GM12878 (cell line): ENCODE results near the gene RPL31. TPM values are rescaled to one million over a fixed set of nuclear protein-coding genes. Genes with fewer than 3 reads are reported as not detected.

Experiments
- CEBPB ChIP-seq, 2 experiments: fragments of 150-350 bp in 1 of 2; IDR thresholded peaks; 2 replicates each; pipeline ENCODE4 v1.6.1; 2012 to 2014; ENCODE audit warnings: low read depth in 2 of 2, low read length in 2 of 2, borderline replicate concordance in 1 of 2, inconsistent platforms in 1 of 2
- CHD1 ChIP-seq: IDR thresholded peaks from 2 replicates; pipeline ENCODE4 v1.6.1; 2012; ENCODE audit warnings: low read depth, low read length, improper control_type of control experiment
- CREB1 ChIP-seq: IDR thresholded peaks from 2 replicates; pipeline ENCODE4 v1.6.1; 2012; ENCODE audit warnings: low read depth, mild to moderate bottlenecking, inconsistent platforms
- EED ChIP-seq: sonication (generic); IDR thresholded peaks from 2 replicates; pipeline ENCODE4 v1.6.1; 2016; ENCODE audit warnings: antibody characterized with exemption, low read depth
- HDGF ChIP-seq: fragments of 450-650 bp; IDR thresholded peaks from 2 replicates; pipeline ENCODE4 v1.6.1; 2016; ENCODE audit warnings: antibody characterized with exemption
- JUND ChIP-seq: IDR thresholded peaks from 2 replicates; pipeline ENCODE4 v1.6.1; 2012; ENCODE audit warnings: low read depth, mild to moderate bottlenecking, low read length, improper control_type of control experiment, moderate library complexity
- NBN ChIP-seq: fragments of 450-650 bp; IDR thresholded peaks from 2 replicates; pipeline ENCODE4 v1.6.1; 2016
- NFXL1 ChIP-seq: fragments of 450-650 bp; IDR thresholded peaks from 2 replicates; pipeline ENCODE4 v1.6.1; 2017; ENCODE audit warnings: antibody characterized with exemption, mild to moderate bottlenecking, borderline replicate concordance
- PML ChIP-seq: IDR thresholded peaks from 2 replicates; pipeline ENCODE4 v1.6.1; 2012; ENCODE audit warnings: low read length, inconsistent platforms
- RUNX3 ChIP-seq: IDR thresholded peaks from 2 replicates; pipeline ENCODE4 v1.6.1; 2012; ENCODE audit warnings: low read length, inconsistent platforms
- YY1 ChIP-seq: IDR thresholded peaks from 2 replicates; pipeline ENCODE4 v1.6.1; 2011; ENCODE audit warnings: low read depth, mild to moderate bottlenecking, low read length
- polyA plus RNA-seq, 11 experiments: library from polyadenylated mRNA; depleted of rRNA in 4 of 11; unstranded in 6 of 11; stranded (reverse) in 5 of 11; fragments of >200 nt; fragmentation: Nextera tagmentation in 4 of 11; fragmentation: Illumina TruSeq in 1 of 11; extraction: Ambion mirVana in 4 of 11; extraction: Trizol in 1 of 11; gene quantifications; 1 replicate in 1 of 11; 2 replicates in 10 of 11; pipeline versions ENCODE4 v1.2.1 to v1.2.3, GENCODE V29; 2011 to 2016; ENCODE audit warnings: inconsistent platforms in 2 of 11, missing spikeins in 2 of 11, low read depth in 1 of 11
- total RNA-seq, 4 experiments: library from RNA; depleted of rRNA in 3 of 4; stranded (reverse); fragments of >200 nt in 3 of 4; fragmentation: Illumina TruSeq in 1 of 4; extraction: Trizol in 1 of 4; gene quantifications; 2 replicates each; pipeline versions ENCODE4 v1.2.1 to v1.2.3, GENCODE V29; 2013 to 2021
- TF ChIP-seq, protein P1 (sequence below): IDR thresholded peaks from 2 replicates; pipeline ENCODE4 v1.6.1; 2012; ENCODE audit warnings: low read depth, low read length, improper control_type of control experiment
- TF ChIP-seq, protein P2 (sequence below), 3 experiments: IDR thresholded peaks in 2 of 3; conservative IDR thresholded peaks in 1 of 3; 2 replicates each; pipeline ENCODE4 v1.5.1; 2011; ENCODE audit warnings: low read depth in 3 of 3, low read length in 3 of 3, mild to moderate bottlenecking in 3 of 3, control low read depth in 2 of 3, moderate library complexity in 2 of 3, inconsistent platforms in 1 of 3, mixed read lengths in 1 of 3; ENCODE audit not compliant: control insufficient read depth in 2 of 3, insufficient read depth in 1 of 3; ENCODE audit errors: extremely low read depth in 1 of 3
- TF ChIP-seq, protein P3 (sequence below): IDR thresholded peaks from 2 replicates; pipeline ENCODE4 v1.6.1; 2011; ENCODE audit warnings: low read depth, low read length, improper control_type of control experiment, borderline replicate concordance
- TF ChIP-seq, protein P4 (sequence below): IDR thresholded peaks from 2 replicates; pipeline ENCODE4 v1.6.1; 2012; ENCODE audit warnings: low read length, inconsistent platforms
- TF ChIP-seq, protein P5 (sequence below): fragments of 150-350 bp; IDR thresholded peaks from 2 replicates; pipeline ENCODE4 v1.6.1; 2014; ENCODE audit warnings: mild to moderate bottlenecking, low read depth, low read length
- TF ChIP-seq, protein P6 (sequence below): fragments of 450-650 bp; IDR thresholded peaks from 2 replicates; pipeline ENCODE4 v1.6.1; 2017; ENCODE audit warnings: mild to moderate bottlenecking, moderate library complexity

The RPL31 gene
- total and polyA plus RNA-seq, 10 of the 15 experiments (the other 5 are each of a cell fraction or from before 2014, with no cell fraction given) = 1,643 to 8,551 (median 2,208) TPM

DNA sequence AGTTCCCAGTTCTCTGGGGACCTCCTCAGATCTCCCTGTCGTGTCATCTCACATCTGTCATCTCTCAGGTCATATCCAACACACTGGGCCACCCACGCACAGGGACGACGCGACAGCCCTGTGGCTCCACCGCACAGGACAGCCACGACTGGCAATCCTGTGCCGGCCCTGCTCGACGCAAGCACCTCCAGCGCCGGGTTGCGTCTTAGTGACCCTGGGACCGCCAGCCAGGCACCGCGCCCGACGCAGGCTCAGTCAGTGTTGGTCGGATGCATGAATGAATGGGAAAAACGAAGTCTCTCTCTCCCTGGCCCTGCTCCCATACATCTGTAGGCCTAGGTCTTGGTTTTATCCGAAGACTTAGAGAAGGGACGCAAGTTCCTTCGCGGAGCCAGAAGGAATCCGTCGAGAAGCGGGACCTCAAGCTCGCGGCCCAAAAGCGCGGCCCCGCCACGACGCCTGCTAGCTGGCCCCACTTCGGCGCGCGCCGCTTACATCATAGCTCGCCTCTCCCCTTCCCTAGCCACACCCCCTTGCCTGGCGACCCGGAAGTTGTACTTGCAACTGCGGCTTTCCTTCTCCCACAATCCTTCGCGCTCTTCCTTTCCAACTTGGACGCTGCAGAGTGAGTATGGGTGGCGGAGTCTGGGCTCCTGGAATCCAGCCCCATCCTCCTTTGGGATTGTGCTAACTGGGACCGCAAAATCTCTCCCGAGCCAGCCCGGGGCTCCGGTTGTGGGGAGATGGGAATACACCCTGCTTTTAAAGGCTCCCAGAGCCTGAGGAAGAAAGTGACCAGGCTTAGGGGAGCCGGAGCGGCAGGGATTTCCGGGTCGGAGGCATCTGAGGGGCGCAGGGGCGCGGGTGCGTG is at the start of gene RPL31 (continued):
- TF ChIP-seq EED (peak; percentile 72), CEBPB (IDR thresholded peaks at IDR 0.05; ENCODE audit: borderline replicate concordance in 1 of 2, low read depth in 2 of 2, low read length in 2 of 2) (peak in 1 of 2 experiments; percentile 25; a peak in 1 of 4 replicates), PML (peak; percentile 99), NFXL1 (no peak), NBN (peak; percentile 94), CHD1 (no peak), JUND (0 out of 2 replicates have a peak, but pooled peaks have one; percentile 24), HDGF (no peak; the same call in 1 of the 2 replicates), RUNX3 (peak; percentile 91), CREB1 (peak; percentile 96), YY1 (peak; percentile 89)
- TF ChIP-seq, protein P1, sequence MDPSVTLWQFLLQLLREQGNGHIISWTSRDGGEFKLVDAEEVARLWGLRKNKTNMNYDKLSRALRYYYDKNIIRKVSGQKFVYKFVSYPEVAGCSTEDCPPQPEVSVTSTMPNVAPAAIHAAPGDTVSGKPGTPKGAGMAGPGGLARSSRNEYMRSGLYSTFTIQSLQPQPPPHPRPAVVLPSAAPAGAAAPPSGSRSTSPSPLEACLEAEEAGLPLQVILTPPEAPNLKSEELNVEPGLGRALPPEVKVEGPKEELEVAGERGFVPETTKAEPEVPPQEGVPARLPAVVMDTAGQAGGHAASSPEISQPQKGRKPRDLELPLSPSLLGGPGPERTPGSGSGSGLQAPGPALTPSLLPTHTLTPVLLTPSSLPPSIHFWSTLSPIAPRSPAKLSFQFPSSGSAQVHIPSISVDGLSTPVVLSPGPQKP = no peak
- TF ChIP-seq, protein P2, sequence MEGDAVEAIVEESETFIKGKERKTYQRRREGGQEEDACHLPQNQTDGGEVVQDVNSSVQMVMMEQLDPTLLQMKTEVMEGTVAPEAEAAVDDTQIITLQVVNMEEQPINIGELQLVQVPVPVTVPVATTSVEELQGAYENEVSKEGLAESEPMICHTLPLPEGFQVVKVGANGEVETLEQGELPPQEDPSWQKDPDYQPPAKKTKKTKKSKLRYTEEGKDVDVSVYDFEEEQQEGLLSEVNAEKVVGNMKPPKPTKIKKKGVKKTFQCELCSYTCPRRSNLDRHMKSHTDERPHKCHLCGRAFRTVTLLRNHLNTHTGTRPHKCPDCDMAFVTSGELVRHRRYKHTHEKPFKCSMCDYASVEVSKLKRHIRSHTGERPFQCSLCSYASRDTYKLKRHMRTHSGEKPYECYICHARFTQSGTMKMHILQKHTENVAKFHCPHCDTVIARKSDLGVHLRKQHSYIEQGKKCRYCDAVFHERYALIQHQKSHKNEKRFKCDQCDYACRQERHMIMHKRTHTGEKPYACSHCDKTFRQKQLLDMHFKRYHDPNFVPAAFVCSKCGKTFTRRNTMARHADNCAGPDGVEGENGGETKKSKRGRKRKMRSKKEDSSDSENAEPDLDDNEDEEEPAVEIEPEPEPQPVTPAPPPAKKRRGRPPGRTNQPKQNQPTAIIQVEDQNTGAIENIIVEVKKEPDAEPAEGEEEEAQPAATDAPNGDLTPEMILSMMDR (IDR thresholded peaks at IDR 0.05 in 2 of 3, conservative IDR thresholded peaks at IDR 0.05 in 1 of 3; ENCODE audit: control insufficient read depth in 2 of 3, extremely low read depth in 1 of 3, insufficient read depth in 1 of 3, low read depth in 3 of 3, low read length in 3 of 3) = no peak
- TF ChIP-seq, protein P3, sequence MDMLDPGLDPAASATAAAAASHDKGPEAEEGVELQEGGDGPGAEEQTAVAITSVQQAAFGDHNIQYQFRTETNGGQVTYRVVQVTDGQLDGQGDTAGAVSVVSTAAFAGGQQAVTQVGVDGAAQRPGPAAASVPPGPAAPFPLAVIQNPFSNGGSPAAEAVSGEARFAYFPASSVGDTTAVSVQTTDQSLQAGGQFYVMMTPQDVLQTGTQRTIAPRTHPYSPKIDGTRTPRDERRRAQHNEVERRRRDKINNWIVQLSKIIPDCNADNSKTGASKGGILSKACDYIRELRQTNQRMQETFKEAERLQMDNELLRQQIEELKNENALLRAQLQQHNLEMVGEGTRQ = no peak
- TF ChIP-seq, protein P4, sequence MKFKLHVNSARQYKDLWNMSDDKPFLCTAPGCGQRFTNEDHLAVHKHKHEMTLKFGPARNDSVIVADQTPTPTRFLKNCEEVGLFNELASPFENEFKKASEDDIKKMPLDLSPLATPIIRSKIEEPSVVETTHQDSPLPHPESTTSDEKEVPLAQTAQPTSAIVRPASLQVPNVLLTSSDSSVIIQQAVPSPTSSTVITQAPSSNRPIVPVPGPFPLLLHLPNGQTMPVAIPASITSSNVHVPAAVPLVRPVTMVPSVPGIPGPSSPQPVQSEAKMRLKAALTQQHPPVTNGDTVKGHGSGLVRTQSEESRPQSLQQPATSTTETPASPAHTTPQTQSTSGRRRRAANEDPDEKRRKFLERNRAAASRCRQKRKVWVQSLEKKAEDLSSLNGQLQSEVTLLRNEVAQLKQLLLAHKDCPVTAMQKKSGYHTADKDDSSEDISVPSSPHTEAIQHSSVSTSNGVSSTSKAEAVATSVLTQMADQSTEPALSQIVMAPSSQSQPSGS = peak; percentile 61; the same call in 1 of the 2 replicates
- TF ChIP-seq, protein P5, sequence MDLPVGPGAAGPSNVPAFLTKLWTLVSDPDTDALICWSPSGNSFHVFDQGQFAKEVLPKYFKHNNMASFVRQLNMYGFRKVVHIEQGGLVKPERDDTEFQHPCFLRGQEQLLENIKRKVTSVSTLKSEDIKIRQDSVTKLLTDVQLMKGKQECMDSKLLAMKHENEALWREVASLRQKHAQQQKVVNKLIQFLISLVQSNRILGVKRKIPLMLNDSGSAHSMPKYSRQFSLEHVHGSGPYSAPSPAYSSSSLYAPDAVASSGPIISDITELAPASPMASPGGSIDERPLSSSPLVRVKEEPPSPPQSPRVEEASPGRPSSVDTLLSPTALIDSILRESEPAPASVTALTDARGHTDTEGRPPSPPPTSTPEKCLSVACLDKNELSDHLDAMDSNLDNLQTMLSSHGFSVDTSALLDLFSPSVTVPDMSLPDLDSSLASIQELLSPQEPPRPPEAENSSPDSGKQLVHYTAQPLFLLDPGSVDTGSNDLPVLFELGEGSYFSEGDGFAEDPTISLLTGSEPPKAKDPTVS = no peak
- TF ChIP-seq, protein P6, sequence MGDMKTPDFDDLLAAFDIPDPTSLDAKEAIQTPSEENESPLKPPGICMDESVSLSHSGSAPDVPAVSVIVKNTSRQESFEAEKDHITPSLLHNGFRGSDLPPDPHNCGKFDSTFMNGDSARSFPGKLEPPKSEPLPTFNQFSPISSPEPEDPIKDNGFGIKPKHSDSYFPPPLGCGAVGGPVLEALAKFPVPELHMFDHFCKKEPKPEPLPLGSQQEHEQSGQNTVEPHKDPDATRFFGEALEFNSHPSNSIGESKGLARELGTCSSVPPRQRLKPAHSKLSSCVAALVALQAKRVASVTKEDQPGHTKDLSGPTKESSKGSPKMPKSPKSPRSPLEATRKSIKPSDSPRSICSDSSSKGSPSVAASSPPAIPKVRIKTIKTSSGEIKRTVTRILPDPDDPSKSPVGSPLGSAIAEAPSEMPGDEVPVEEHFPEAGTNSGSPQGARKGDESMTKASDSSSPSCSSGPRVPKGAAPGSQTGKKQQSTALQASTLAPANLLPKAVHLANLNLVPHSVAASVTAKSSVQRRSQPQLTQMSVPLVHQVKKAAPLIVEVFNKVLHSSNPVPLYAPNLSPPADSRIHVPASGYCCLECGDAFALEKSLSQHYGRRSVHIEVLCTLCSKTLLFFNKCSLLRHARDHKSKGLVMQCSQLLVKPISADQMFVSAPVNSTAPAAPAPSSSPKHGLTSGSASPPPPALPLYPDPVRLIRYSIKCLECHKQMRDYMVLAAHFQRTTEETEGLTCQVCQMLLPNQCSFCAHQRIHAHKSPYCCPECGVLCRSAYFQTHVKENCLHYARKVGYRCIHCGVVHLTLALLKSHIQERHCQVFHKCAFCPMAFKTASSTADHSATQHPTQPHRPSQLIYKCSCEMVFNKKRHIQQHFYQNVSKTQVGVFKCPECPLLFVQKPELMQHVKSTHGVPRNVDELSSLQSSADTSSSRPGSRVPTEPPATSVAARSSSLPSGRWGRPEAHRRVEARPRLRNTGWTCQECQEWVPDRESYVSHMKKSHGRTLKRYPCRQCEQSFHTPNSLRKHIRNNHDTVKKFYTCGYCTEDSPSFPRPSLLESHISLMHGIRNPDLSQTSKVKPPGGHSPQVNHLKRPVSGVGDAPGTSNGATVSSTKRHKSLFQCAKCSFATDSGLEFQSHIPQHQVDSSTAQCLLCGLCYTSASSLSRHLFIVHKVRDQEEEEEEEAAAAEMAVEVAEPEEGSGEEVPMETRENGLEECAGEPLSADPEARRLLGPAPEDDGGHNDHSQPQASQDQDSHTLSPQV = no peak
